Upper lobe of left lung (tissue), 4 donors: ENCODE measurements around the gene RPL7A.

Experiments used
- EP300 ChIP-seq, 4 donors: sonication (generic); formaldehyde crosslinking; IDR thresholded peaks; one replicate each; pipeline ENCODE4 v1.5.1; 2017; ENCODE audit warnings: antibody characterized with exemption in 4 of 4, control low read depth in 2 of 4
- POLR2AphosphoS5 ChIP-seq, 2 donors: sonication (generic); formaldehyde crosslinking; IDR thresholded peaks; one replicate each; pipeline ENCODE4 v1.5.1; 2017; ENCODE audit warnings: antibody characterized with exemption in 2 of 2
- TF ChIP-seq, protein P1 (sequence below), 6 experiments: fragments of 450-650 bp in 4 of 6; fragments of 200-600 bp in 2 of 6; sonication (generic) in 2 of 6; IDR thresholded peaks; one replicate each; pipeline ENCODE4 v1.5.1; 2016 to 2019; ENCODE audit warnings: antibody characterized with exemption in 6 of 6

DNA sequence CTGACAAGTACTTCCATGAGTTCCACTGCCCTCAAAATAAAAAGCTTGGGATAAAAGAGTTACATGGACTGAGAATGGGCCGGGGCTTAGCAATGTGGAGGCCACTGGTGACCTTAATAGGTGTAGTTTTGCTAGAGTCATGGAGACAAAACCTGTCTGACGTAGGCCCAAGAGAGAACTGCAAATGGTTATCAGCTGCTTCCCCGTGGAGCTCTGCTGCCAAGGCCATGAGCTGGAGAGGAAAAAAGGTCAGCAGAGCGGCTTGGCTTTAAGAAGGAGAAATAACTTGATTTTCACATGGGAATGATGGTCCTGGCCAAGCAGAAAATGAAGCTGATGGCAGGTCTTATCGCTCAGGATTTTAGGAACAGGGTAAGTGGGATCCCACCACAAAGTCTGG, 8.4 kb upstream of the RPL7A start:
- TF ChIP-seq POLR2AphosphoS5 (IDR thresholded peaks at IDR 0.05): no peak
- TF ChIP-seq, protein P1, sequence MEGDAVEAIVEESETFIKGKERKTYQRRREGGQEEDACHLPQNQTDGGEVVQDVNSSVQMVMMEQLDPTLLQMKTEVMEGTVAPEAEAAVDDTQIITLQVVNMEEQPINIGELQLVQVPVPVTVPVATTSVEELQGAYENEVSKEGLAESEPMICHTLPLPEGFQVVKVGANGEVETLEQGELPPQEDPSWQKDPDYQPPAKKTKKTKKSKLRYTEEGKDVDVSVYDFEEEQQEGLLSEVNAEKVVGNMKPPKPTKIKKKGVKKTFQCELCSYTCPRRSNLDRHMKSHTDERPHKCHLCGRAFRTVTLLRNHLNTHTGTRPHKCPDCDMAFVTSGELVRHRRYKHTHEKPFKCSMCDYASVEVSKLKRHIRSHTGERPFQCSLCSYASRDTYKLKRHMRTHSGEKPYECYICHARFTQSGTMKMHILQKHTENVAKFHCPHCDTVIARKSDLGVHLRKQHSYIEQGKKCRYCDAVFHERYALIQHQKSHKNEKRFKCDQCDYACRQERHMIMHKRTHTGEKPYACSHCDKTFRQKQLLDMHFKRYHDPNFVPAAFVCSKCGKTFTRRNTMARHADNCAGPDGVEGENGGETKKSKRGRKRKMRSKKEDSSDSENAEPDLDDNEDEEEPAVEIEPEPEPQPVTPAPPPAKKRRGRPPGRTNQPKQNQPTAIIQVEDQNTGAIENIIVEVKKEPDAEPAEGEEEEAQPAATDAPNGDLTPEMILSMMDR (IDR thresholded peaks at IDR 0.05): no peak
- no peak for TF ChIP-seq EP300 (IDR thresholded peaks at IDR 0.05)
